ENCODE measurements around the gene FZD4.
A peak's percentile ranks its signal among the peaks of the same experiment; 100 is the strongest.
"Not testable (repeated sequence)": the region's sequence is repeated elsewhere in the genome, so short reads cannot be mapped to it uniquely, and the experiment has no call there.

The FZD4 gene

GRCh38 chr11:86984701-86985100 lies 29.5 kb upstream of the FZD4 start:
- H3K4me3 Mint-ChIP-seq = no peak overlapping the region

GRCh38 chr11:86983021-86983488 lies 27.9 kb upstream of the FZD4 start:
- H3K27ac Mint-ChIP-seq = no peak overlapping the region
- DNase-seq = no peak

More at GRCh38 chr11:86984701-86985100, 29.5 kb upstream of the FZD4 start:
- Mint-ChIP-seq H3K27ac (no peak overlapping the region), H3K9me3 (no peaks in the 10 kb centered on the region), H3K36me3 (ENCODE audit: insufficient read depth) (no peaks in the 10 kb centered on the region), H3K4me1 (ENCODE audit: low read depth in 2 of 2) (no peaks in the 10 kb centered on the region), H3K27me3 (peaks cover 23 to 43% of the 10 kb centered on the region in 2 donors)
- no peak for ATAC-seq (replicated peaks)
- no peak for DNase-seq

GRCh38 chr11:86981777-86982540 lies 26.8 kb upstream of the FZD4 start:
- Mint-ChIP-seq H3K27ac (no peak overlapping the region), H3K9me3 (no peaks in the 10 kb centered on the region), H3K27me3 (peaks cover 23 to 36% of the 10 kb centered on the region in 2 donors), H3K4me3 (no peak overlapping the region), H3K36me3 (ENCODE audit: insufficient read depth) (no peaks in the 10 kb centered on the region), H3K4me1 (ENCODE audit: low read depth in 2 of 2) (no peaks in the 10 kb centered on the region)
- ATAC-seq (replicated peaks) (no peak), DNase-seq (no peak)

More at GRCh38 chr11:86983021-86983488, 27.9 kb upstream of the FZD4 start:
- H3K4me3 Mint-ChIP-seq = no peak overlapping the region
- H3K36me3 Mint-ChIP-seq (ENCODE audit: insufficient read depth) = no peaks in the 10 kb centered on the region
- no peaks in the 10 kb centered on the region for H3K9me3 Mint-ChIP-seq
- H3K27me3 Mint-ChIP-seq = peaks cover 23 to 36% of the 10 kb centered on the region in 2 donors
- no peak for ATAC-seq (replicated peaks)
- H3K4me1 Mint-ChIP-seq (ENCODE audit: low read depth in 2 of 2) = no peaks in the 10 kb centered on the region

GRCh38 chr11:86980086-86980796 lies 25.0 kb upstream of the FZD4 start:
- ATAC-seq (replicated peaks) = no peak
- Mint-ChIP-seq H3K4me1 (ENCODE audit: low read depth in 2 of 2) (no peaks in the 10 kb centered on the region), H3K36me3 (ENCODE audit: insufficient read depth) (no peaks in the 10 kb centered on the region), H3K27ac (no peak overlapping the region), H3K9me3 (no peaks in the 10 kb centered on the region), H3K27me3 (peaks cover 14 to 26% of the 10 kb centered on the region in 2 donors), H3K4me3 (no peak overlapping the region)
- no peak for DNase-seq

GRCh38 chr11:86978756-86979608 lies 23.8 kb upstream of the FZD4 start:
- H3K27ac Mint-ChIP-seq = no peak overlapping the region
- peak; percentile 75 for ATAC-seq (replicated peaks)
- DNase-seq = no peak

GRCh38 chr11:86978247-86978646 lies 23.1 kb upstream of the FZD4 start:
- no peaks in the 10 kb centered on the region for H3K4me1 Mint-ChIP-seq (ENCODE audit: low read depth in 2 of 2)
- H3K4me3 Mint-ChIP-seq = no peak overlapping the region
- H3K27ac Mint-ChIP-seq = no peak overlapping the region
- H3K36me3 Mint-ChIP-seq (ENCODE audit: insufficient read depth) = no peaks in the 10 kb centered on the region
- ATAC-seq (replicated peaks) (no peak), DNase-seq (no peak)
- H3K27me3 Mint-ChIP-seq = peaks cover 6 to 21% of the 10 kb centered on the region in 2 donors
- peaks cover 0 to 5% of the 10 kb centered on the region in 2 donors for H3K9me3 Mint-ChIP-seq

More at GRCh38 chr11:86978756-86979608, 23.8 kb upstream of the FZD4 start:
- H3K4me1 Mint-ChIP-seq (ENCODE audit: low read depth in 2 of 2) = no peaks in the 10 kb centered on the region
- no peaks in the 10 kb centered on the region for H3K36me3 Mint-ChIP-seq (ENCODE audit: insufficient read depth)
- H3K4me3 Mint-ChIP-seq = no peak overlapping the region
- H3K27me3 Mint-ChIP-seq = peaks cover 6 to 14% of the 10 kb centered on the region in 2 donors
- H3K9me3 Mint-ChIP-seq = no peaks in the 10 kb centered on the region

- H3K4me1 Mint-ChIP-seq (ENCODE audit: low read depth in 2 of 2) = no peaks in the 10 kb centered on the region
- ATAC-seq (replicated peaks) (no peak), DNase-seq (no peak)
- H3K36me3 Mint-ChIP-seq (ENCODE audit: insufficient read depth) = no peaks in the 10 kb centered on the region
- H3K27me3 Mint-ChIP-seq = peaks cover 6 to 17% of the 10 kb centered on the region in 2 donors
- no peak overlapping the region for H3K4me3 Mint-ChIP-seq
- peaks cover 2 to 12% of the 10 kb centered on the region in 2 donors for H3K9me3 Mint-ChIP-seq
- no peak overlapping the region for H3K27ac Mint-ChIP-seq
Observed at GRCh38 chr11:86977441-86978050, 22.4 kb upstream of the FZD4 start.

GRCh38 chr11:86972734-86973133 lies 17.5 kb upstream of the FZD4 start:
- Mint-ChIP-seq H3K36me3 (ENCODE audit: insufficient read depth) (peaks cover 3% of the 10 kb centered on the region), H3K4me3 (no peak overlapping the region), H3K9me3 (peaks cover 2 to 15% of the 10 kb centered on the region in 2 donors), H3K27me3 (peaks cover 11 to 27% of the 10 kb centered on the region in 2 donors), H3K4me1 (ENCODE audit: low read depth in 2 of 2) (no peaks in the 10 kb centered on the region), H3K27ac (no peak overlapping the region)
- DNase-seq (no peak), ATAC-seq (replicated peaks) (no peak)

- H3K36me3 Mint-ChIP-seq (ENCODE audit: insufficient read depth) = peaks cover 3% of the 10 kb centered on the region
- peaks cover 44 to 58% of the 10 kb centered on the region in 2 donors for H3K27me3 Mint-ChIP-seq
- no peaks in the 10 kb centered on the region for H3K4me1 Mint-ChIP-seq (ENCODE audit: low read depth in 2 of 2)
Observed at GRCh38 chr11:86969258-86969657, 14.1 kb upstream of the FZD4 start.

GRCh38 chr11:86967601-86968000 lies 12.4 kb upstream of the FZD4 start:
- H3K4me3 Mint-ChIP-seq; H3K36me3 Mint-ChIP-seq (ENCODE audit: insufficient read depth); DNase-seq; H3K9me3 Mint-ChIP-seq; ATAC-seq (replicated peaks); H3K4me1 Mint-ChIP-seq (ENCODE audit: low read depth in 2 of 2); H3K27ac Mint-ChIP-seq: not testable (repeated sequence)
- H3K27me3 Mint-ChIP-seq = peaks cover 58 to 65% of the 10 kb centered on the region in 2 donors

More at GRCh38 chr11:86969258-86969657, 14.1 kb upstream of the FZD4 start:
- H3K27ac Mint-ChIP-seq = no peak overlapping the region
- no peak for ATAC-seq (replicated peaks)
- no peak overlapping the region for H3K4me3 Mint-ChIP-seq
- peaks cover 2 to 15% of the 10 kb centered on the region in 2 donors for H3K9me3 Mint-ChIP-seq
- DNase-seq = no peak

- H3K4me3 Mint-ChIP-seq = no peak overlapping the region
- peaks cover 22 to 35% of the 10 kb centered on the region in 2 donors for H3K27me3 Mint-ChIP-seq
- H3K27ac Mint-ChIP-seq = no peak overlapping the region
- DNase-seq (no peak), ATAC-seq (replicated peaks) (no peak)
- H3K4me1 Mint-ChIP-seq (ENCODE audit: low read depth in 2 of 2) = peaks cover 11 to 19% of the 10 kb centered on the region in 2 donors
- H3K36me3 Mint-ChIP-seq (ENCODE audit: insufficient read depth) = no peaks in the 10 kb centered on the region
- no peaks in the 10 kb centered on the region for H3K9me3 Mint-ChIP-seq
Observed at GRCh38 chr11:86957976-86958646, 2.9 kb upstream of the FZD4 start.

GRCh38 chr11:86956905-86957195 lies 1.7 kb upstream of the FZD4 start:
- H3K9me3 Mint-ChIP-seq = no peaks in the 10 kb centered on the region
- H3K27ac Mint-ChIP-seq = peak overlapping the region in 1 of 2 donors; percentile 59
- no peak for ATAC-seq (replicated peaks)
- peak overlapping the region; percentile 88 to 94 for H3K4me3 Mint-ChIP-seq
- no peaks in the 10 kb centered on the region for H3K36me3 Mint-ChIP-seq (ENCODE audit: insufficient read depth)
- no peak for DNase-seq
- H3K4me1 Mint-ChIP-seq (ENCODE audit: low read depth in 2 of 2) = peaks cover 11 to 19% of the 10 kb centered on the region in 2 donors
- H3K27me3 Mint-ChIP-seq = peaks cover 17 to 22% of the 10 kb centered on the region in 2 donors
